ENCODE data around the gene HRH1. TPM values are rescaled to one million over a fixed set of nuclear protein-coding genes. Genes with fewer than 3 reads are reported as not detected.

HRH1 gene
- total and polyA plus RNA-seq, 8 donors: 4.5 to 6.7 (median 5.0) TPM

- no peak for ATAC-seq
- intact Hi-C loops (cut with DNase I): no loop called here
Observed at GRCh38 chr3:11186318-11186692, 32.0 kb downstream of the HRH1 start.

DNA sequence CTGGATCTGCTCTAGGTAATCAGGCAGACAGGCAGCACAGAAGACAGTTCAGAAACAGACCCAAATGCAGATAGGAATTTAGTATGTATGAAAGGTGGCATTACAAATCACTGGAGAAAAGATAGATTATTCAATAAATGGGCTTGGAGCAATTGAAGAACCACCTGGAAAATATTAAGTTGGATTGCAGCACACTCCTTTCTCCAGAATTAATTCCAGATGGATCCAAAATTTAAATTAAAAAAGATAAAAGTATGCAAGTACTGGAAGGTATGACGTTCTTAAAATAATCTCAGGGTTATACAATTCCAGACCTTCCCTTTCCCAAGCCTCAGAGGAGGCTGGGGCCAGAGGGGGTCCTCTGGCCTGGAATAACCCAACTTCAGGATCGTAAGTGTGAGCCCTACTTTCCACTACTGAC, 32.5 kb downstream of the HRH1 start:
- no peaks in the 10 kb centered on the region for H3K27me3 ChIP-seq
- no peak overlapping the region for H3K4me3 ChIP-seq
- ATAC-seq: no peak
- no peaks in the 10 kb centered on the region for H3K36me3 ChIP-seq
- no peak for DNase-seq
- H3K27ac ChIP-seq: peak overlapping the region in 1 of 2 donors; percentile 58
- intact Hi-C loops (cut with DNase I): no loop called here
- no peaks in the 10 kb centered on the region for H3K9me3 ChIP-seq
- TF ChIP-seq, protein P1, sequence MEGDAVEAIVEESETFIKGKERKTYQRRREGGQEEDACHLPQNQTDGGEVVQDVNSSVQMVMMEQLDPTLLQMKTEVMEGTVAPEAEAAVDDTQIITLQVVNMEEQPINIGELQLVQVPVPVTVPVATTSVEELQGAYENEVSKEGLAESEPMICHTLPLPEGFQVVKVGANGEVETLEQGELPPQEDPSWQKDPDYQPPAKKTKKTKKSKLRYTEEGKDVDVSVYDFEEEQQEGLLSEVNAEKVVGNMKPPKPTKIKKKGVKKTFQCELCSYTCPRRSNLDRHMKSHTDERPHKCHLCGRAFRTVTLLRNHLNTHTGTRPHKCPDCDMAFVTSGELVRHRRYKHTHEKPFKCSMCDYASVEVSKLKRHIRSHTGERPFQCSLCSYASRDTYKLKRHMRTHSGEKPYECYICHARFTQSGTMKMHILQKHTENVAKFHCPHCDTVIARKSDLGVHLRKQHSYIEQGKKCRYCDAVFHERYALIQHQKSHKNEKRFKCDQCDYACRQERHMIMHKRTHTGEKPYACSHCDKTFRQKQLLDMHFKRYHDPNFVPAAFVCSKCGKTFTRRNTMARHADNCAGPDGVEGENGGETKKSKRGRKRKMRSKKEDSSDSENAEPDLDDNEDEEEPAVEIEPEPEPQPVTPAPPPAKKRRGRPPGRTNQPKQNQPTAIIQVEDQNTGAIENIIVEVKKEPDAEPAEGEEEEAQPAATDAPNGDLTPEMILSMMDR (IDR thresholded peaks at IDR 0.05): no peak
- peaks cover 6 to 36% of the 10 kb centered on the region in 2 donors for H3K4me1 ChIP-seq

More at GRCh38 chr3:11186318-11186692, 32.0 kb downstream of the HRH1 start:
- no peak overlapping the region for H3K4me3 ChIP-seq
- H3K27me3 ChIP-seq: no peaks in the 10 kb centered on the region
- no peaks in the 10 kb centered on the region for H3K9me3 ChIP-seq
- DNase-seq: no peak
- TF ChIP-seq, protein P1 (IDR thresholded peaks at IDR 0.05): no peak
- H3K36me3 ChIP-seq: no peaks in the 10 kb centered on the region
- peaks cover 6 to 36% of the 10 kb centered on the region in 2 donors for H3K4me1 ChIP-seq
- peak overlapping the region in 1 of 2 donors; percentile 58 for H3K27ac ChIP-seq

DNA sequence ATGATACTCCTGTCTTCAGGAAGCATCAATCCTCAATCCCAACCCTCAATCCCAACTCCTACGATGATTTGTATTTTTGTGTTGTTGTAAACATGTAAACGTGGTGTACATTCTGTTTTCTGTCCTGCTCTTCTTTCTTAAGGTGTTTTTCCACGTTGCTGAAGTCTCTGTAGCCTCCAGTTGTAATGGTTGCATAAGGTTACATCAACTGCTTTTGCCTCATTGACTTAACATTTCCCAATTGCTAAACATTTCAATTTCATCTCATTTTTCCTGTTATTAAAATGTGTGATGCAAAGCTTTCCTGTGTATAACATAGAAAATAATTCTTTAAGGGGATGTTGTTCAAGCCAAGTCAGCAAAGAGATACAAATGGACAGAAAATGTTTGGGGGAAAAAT, 33.4 kb downstream of the HRH1 start:
- no peaks in the 10 kb centered on the region for H3K27me3 ChIP-seq
- intact Hi-C loops (cut with DNase I): no loop called here
- H3K36me3 ChIP-seq: no peaks in the 10 kb centered on the region
- ATAC-seq: no peak
- peaks cover 6 to 36% of the 10 kb centered on the region in 2 donors for H3K4me1 ChIP-seq
- no peak for DNase-seq
- H3K27ac ChIP-seq: peak overlapping the region in 1 of 2 donors; percentile 35
- TF ChIP-seq, protein P1 (IDR thresholded peaks at IDR 0.05): no peak
- no peak overlapping the region for H3K4me3 ChIP-seq
- H3K9me3 ChIP-seq: no peaks in the 10 kb centered on the region

GRCh38 chr3:11188231-11188630, 33.9 kb downstream of the HRH1 start:
- Histone ChIP-seq H3K27me3 (no peaks in the 10 kb centered on the region), H3K4me3 (no peak overlapping the region), H3K4me1 (peaks cover 6 to 36% of the 10 kb centered on the region in 2 donors), H3K9me3 (no peaks in the 10 kb centered on the region), H3K36me3 (peaks cover 0 to 1% of the 10 kb centered on the region in 2 donors), H3K27ac (peak overlapping the region in 1 of 2 donors; percentile 35)
- no peak for DNase-seq
- ATAC-seq: no peak
- intact Hi-C loops (cut with DNase I): no loop called here
- TF ChIP-seq, protein P1 (IDR thresholded peaks at IDR 0.05): no peak

GRCh38 chr3:11195201-11195600, 40.9 kb downstream of the HRH1 start:
- H3K27me3 ChIP-seq: no peaks in the 10 kb centered on the region
- TF ChIP-seq, protein P1 (IDR thresholded peaks at IDR 0.05): no peak
- H3K4me3 ChIP-seq: no peak overlapping the region
- H3K36me3 ChIP-seq: peaks cover 0 to 8% of the 10 kb centered on the region in 2 donors
- DNase-seq (peak in 1 of 4 donors; percentile 37), ATAC-seq (peak; percentile 10)
- no peaks in the 10 kb centered on the region for H3K9me3 ChIP-seq
- intact Hi-C loops (cut with DNase I): no loop called here
- H3K27ac ChIP-seq: peak overlapping the region; percentile 30 to 50
- H3K4me1 ChIP-seq: peaks cover 3 to 46% of the 10 kb centered on the region in 2 donors
